K562 (cell line): ENCODE data around the gene DYNLT3. TPM values are rescaled to one million over a fixed set of nuclear protein-coding genes. Genes with fewer than 3 reads are reported as not detected.

ENCODE experiments used
- ATAC-seq: fragments of 200-7000 bp; cut with Tn5 transposase; 3 replicates; pipeline ENCODE4 v1.9.1; 2020; ENCODE audit warnings: moderate library complexity
- BruUV-seq: library from RNA; stranded (reverse); fragments of 400-500 nt; replicated peaks from 2 replicates; lab custom pipeline; 2021; lab: Mats Ljungman, UMichigan
- CTCF ChIA-PET: fragments of 300-600 bp; formaldehyde crosslinking; extraction: SDS; loops from one replicate; lab custom pipeline; 2021; ENCODE audit warnings: low intra/inter-chr PET ratio; lab: Yijun Ruan, JAX
- POLR2A ChIA-PET: fragments of 300-600, 350-650 bp; sonication (Branson Sonifier 250); formaldehyde crosslinking; extraction: SDS; loops from one replicate; lab custom pipeline; 2021; ENCODE audit warnings: antibody characterized with exemption, inconsistent platforms; lab: Yijun Ruan, JAX
- DNase-seq, 4 experiments: peaks; one replicate each; pipeline versions ENCODE4 v3.0.0 to v3.0.0-alpha.2; 2011 to 2018; ENCODE audit warnings: low spot score in 3 of 4, mixed read lengths in 3 of 4; ENCODE audit errors: extremely low read depth in 1 of 4
- FAIRE-seq: peaks from 2 replicates; lab custom pipeline; 2011; peaks lifted over from hg19 to GRCh38; lab: Jason Lieb, UNC
- H2AFZ ChIP-seq: 2 replicates; pipeline ENCODE4 v1.6.0; 2011; ENCODE audit warnings: low read depth, low read length, control low read depth, inconsistent platforms
- H3K27ac ChIP-seq: fragments of 200-600 bp; 3 replicates; pipeline ENCODE4 v1.8.0; 2011; ENCODE audit warnings: low read depth, mild to moderate bottlenecking, control low read depth, inconsistent platforms, low read length, moderate library complexity, mixed read lengths; ENCODE audit errors: extremely low read depth
- H3K27me3 ChIP-seq, 2 experiments: fragments of 300-600 bp in 1 of 2; 2 replicates in 1 of 2; 3 replicates in 1 of 2; pipeline versions ENCODE4 v1.6.0 to v1.8.0; 2011; ENCODE audit warnings: inconsistent platforms in 2 of 2, low read length in 2 of 2, mild to moderate bottlenecking in 1 of 2, mixed read lengths in 1 of 2, moderate library complexity in 1 of 2; ENCODE audit not compliant: control insufficient read depth in 2 of 2, insufficient read depth in 2 of 2
- H3K36me3 ChIP-seq: fragments of 300-600 bp; 3 replicates; pipeline ENCODE4 v1.8.0; 2011; ENCODE audit warnings: mild to moderate bottlenecking, low read length, inconsistent platforms; ENCODE audit not compliant: control insufficient read depth, insufficient read depth
- H3K4me1 ChIP-seq, 2 experiments: fragments of 200-600 bp in 1 of 2; replicated peaks in 1 of 2; 2 replicates in 1 of 2; 3 replicates in 1 of 2; pipeline versions ENCODE4 v1.5.1 to v1.8.0; 2011; ENCODE audit warnings: inconsistent platforms in 2 of 2, low read length in 2 of 2, mild to moderate bottlenecking in 1 of 2, mixed read lengths in 1 of 2, moderate library complexity in 1 of 2; ENCODE audit not compliant: control insufficient read depth in 2 of 2, insufficient read depth in 2 of 2
- H3K4me2 ChIP-seq: 2 replicates; pipeline ENCODE4 v1.6.1; 2011; ENCODE audit warnings: low read length, control low read depth, inconsistent platforms, mixed read lengths; ENCODE audit not compliant: insufficient read depth
- H3K4me3 ChIP-seq: fragments of 200-600 bp; sonication (generic), shearing (Covaris generic); 2 replicates; pipeline ENCODE4 v1.5.1; 2016; ENCODE audit warnings: control low read depth, inconsistent platforms
- H3K79me2 ChIP-seq: fragments of 200-600 bp; 3 replicates; pipeline ENCODE4 v1.8.0; 2011; ENCODE audit warnings: low read length, inconsistent platforms; ENCODE audit not compliant: control insufficient read depth, insufficient read depth
- H3K9ac ChIP-seq, 2 experiments: 2 replicates each; pipeline versions ENCODE4 v1.6.0 to v1.6.1; 2011; ENCODE audit warnings: low read depth in 2 of 2, low read length in 2 of 2, control low read depth in 1 of 2, inconsistent platforms in 1 of 2, mild to moderate bottlenecking in 1 of 2, mixed read lengths in 1 of 2; ENCODE audit not compliant: insufficient read depth in 1 of 2
- H3K9me1 ChIP-seq: one replicate; pipeline ENCODE4 v1.6.0; 2011; ENCODE audit warnings: inconsistent platforms, mild to moderate bottlenecking, low read length, moderate library complexity; ENCODE audit not compliant: control insufficient read depth, insufficient read depth
- H3K9me3 ChIP-seq: replicated peaks from 2 replicates; pipeline ENCODE4 v1.5.1; 2011; ENCODE audit warnings: low read depth, low read length, inconsistent platforms; ENCODE audit not compliant: control insufficient read depth, insufficient read depth
- H4K20me1 ChIP-seq: replicated peaks from 2 replicates; pipeline ENCODE4 v1.6.1; 2011; ENCODE audit warnings: low read length, inconsistent platforms, mixed read lengths; ENCODE audit not compliant: control insufficient read depth, insufficient read depth
- COPS2 ChIP-seq: fragments of 450-650 bp; conservative IDR thresholded peaks from 2 replicates; pipeline ENCODE4 v1.6.1; 2016; ENCODE audit warnings: mild to moderate bottlenecking, moderate library complexity
- NCOR1 ChIP-seq: fragments of 450-650 bp; IDR thresholded peaks from 2 replicates; pipeline ENCODE4 v1.6.1; 2016; ENCODE audit warnings: mild to moderate bottlenecking, moderate library complexity
- NFRKB ChIP-seq: fragments of 450-650 bp; IDR thresholded peaks from 2 replicates; pipeline ENCODE4 v1.6.1; 2016; ENCODE audit warnings: low read depth
- SMAD4 ChIP-seq: fragments of 250-450 bp; sonication (Bioruptor Pico); conservative IDR thresholded peaks from 2 replicates; pipeline ENCODE4 v1.8.0; 2021; ENCODE audit warnings: inconsistent platforms, mild to moderate bottlenecking, moderate library complexity
- SMC3 ChIP-seq: conservative IDR thresholded peaks from 2 replicates; pipeline ENCODE4 v1.6.1; 2011; ENCODE audit warnings: low read depth, low read length, improper control_type of control experiment; ENCODE audit not compliant: insufficient read depth
- ZFX ChIP-seq: sonication (generic); formaldehyde crosslinking; IDR thresholded peaks from 2 replicates; pipeline ENCODE4 v1.8.0; 2022; ENCODE audit warnings: mild to moderate bottlenecking, missing genetic modification reagents, moderate library complexity
- WGBS: fragments of 100-300 bp; shearing (Covaris generic); methylation state at CpG from one replicate; pipeline ENCODE4 v1.1.6; 2016; ENCODE audit warnings: low coverage, mixed read lengths; ENCODE audit not compliant: insufficient coverage; ENCODE audit errors: missing lambda C conversion rate; 5-methylcytosine and 5-hydroxymethylcytosine counted together
- in situ Hi-C: fragments of 300-500 bp; cut with MboI; formaldehyde crosslinking; loops from 4 replicates; pipeline ENCODE4 v1.15.0; 2018; ENCODE audit warnings: inconsistent platforms, mixed read lengths
- intact Hi-C: fragments of 100-400 bp; cut with micrococcal nuclease; formaldehyde crosslinking; loops from 2 replicates; pipeline ENCODE4 v1.14.2; 2022
- polyA plus RNA-seq, 8 experiments: library from polyadenylated mRNA; depleted of rRNA in 4 of 8; stranded (reverse) in 5 of 8; unstranded in 3 of 8; fragments of >200 nt; fragmentation: Nextera tagmentation in 2 of 8; fragmentation: Illumina TruSeq in 1 of 8; extraction: Ambion mirVana in 2 of 8; extraction: Trizol in 1 of 8; gene quantifications; 2 replicates each; pipeline versions ENCODE4 v1.2.1 to v1.2.3, GENCODE V29; 2011 to 2014; ENCODE audit warnings: inconsistent platforms in 1 of 8, missing spikeins in 1 of 8
- total RNA-seq, 7 experiments: library from RNA; depleted of rRNA in 6 of 7; stranded (reverse); fragments of >200 nt in 6 of 7; fragmentation: Illumina TruSeq in 2 of 7; extraction: Trizol in 2 of 7; gene quantifications; 2 replicates each; pipeline versions ENCODE4 v1.2.1 to v1.2.3, GENCODE V29; 2011 to 2021; ENCODE audit warnings: low replicate concordance in 1 of 7
- TF ChIP-seq, protein P1 (sequence below): sonication (generic); formaldehyde crosslinking; IDR thresholded peaks from 2 replicates; pipeline ENCODE4 v1.8.1; 2023; ENCODE audit warnings: mild to moderate bottlenecking, missing genetic modification reagents
- TF ChIP-seq, protein P2 (sequence below), 2 experiments: fragments of 250-450 bp in 1 of 2; fragments of 450-650 bp in 1 of 2; sonication (Bioruptor Pico) in 1 of 2; IDR thresholded peaks; 2 replicates each; pipeline versions ENCODE4 v1.6.1 to v1.8.0; 2016 to 2021; ENCODE audit warnings: mild to moderate bottlenecking in 2 of 2, moderate library complexity in 2 of 2, missing compliant biosample characterization in 1 of 2, missing genetic modification characterization in 1 of 2
- TF ChIP-seq, protein P3 (sequence below): IDR thresholded peaks from 2 replicates; pipeline ENCODE4 v1.6.1; 2016; ENCODE audit warnings: missing genetic modification characterization, missing compliant biosample characterization
- TF ChIP-seq, protein P4 (sequence below), 2 experiments: fragments of 450-650 bp in 1 of 2; sonication (generic) in 1 of 2; formaldehyde crosslinking in 1 of 2; IDR thresholded peaks; 2 replicates each; pipeline versions ENCODE4 v1.7.1 to v1.9.0; 2016 to 2022; ENCODE audit warnings: inconsistent platforms in 1 of 2, mild to moderate bottlenecking in 1 of 2, missing genetic modification reagents in 1 of 2

DYNLT3 gene
- total and polyA plus RNA-seq, 9 of the 15 experiments (the other 6 are each of a cell fraction or from before 2014, with no cell fraction given) = 4.5 to 17.5 (median 8.3) TPM

DNA sequence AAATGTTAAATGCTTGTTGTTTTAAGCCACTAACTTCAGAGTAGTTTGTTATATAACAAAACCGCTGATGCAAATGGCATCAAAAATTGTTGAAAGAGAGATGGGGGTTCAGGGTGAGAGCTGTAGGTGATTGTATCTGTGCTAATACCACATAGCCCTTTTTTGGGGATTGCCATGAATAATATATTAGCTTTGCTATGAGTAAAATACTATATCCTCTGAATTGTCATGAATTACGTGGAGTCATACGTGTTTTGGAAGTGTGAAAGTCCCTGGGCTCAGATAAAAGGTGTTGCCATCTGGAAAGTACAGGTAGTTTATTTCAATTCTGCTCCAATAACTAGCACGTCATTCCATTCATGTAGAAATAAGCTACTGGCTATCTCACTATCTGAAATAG, 30.6 kb downstream of the DYNLT3 start:
- in situ Hi-C loops = no loop called here
- Histone ChIP-seq H3K79me2 (no peaks in the 10 kb centered on the region), H3K9ac (no peak overlapping the region), H3K4me2 (no peak overlapping the region), H3K27ac (no peak overlapping the region), H3K36me3 (no peaks in the 10 kb centered on the region), H3K27me3 (no peaks in the 10 kb centered on the region), H3K9me3 (no peaks in the 10 kb centered on the region), H2AFZ (no peak overlapping the region), H4K20me1 (no peaks in the 10 kb centered on the region), H3K9me1 (no peaks in the 10 kb centered on the region), H3K4me3 (no peak overlapping the region), H3K4me1 (no peaks in the 10 kb centered on the region; a peak in 2 of 5 replicates)
- no peak for ATAC-seq
- FAIRE-seq = no peak
- CTCF ChIA-PET = no interaction called here
- POLR2A ChIA-PET = no interaction called here
- intact Hi-C loops = no loop called here
- BruUV-seq = no TSS peak
- 16% methylated on average over 4 of the region's 4 CpGs for WGBS
- no peak for DNase-seq
- TF ChIP-seq SMC3 (no peak), SMAD4 (CRISPR knock-in tag) (no peak), COPS2 (no peak), ZFX (no peak), NCOR1 (no peak), NFRKB (no peak)
- TF ChIP-seq, protein P1, sequence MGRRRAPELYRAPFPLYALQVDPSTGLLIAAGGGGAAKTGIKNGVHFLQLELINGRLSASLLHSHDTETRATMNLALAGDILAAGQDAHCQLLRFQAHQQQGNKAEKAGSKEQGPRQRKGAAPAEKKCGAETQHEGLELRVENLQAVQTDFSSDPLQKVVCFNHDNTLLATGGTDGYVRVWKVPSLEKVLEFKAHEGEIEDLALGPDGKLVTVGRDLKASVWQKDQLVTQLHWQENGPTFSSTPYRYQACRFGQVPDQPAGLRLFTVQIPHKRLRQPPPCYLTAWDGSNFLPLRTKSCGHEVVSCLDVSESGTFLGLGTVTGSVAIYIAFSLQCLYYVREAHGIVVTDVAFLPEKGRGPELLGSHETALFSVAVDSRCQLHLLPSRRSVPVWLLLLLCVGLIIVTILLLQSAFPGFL (CRISPR knock-in tag) = no peak
- TF ChIP-seq, protein P2, sequence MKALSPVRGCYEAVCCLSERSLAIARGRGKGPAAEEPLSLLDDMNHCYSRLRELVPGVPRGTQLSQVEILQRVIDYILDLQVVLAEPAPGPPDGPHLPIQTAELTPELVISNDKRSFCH (CRISPR knock-in tag; IDR thresholded peaks at IDR 0.05) = no peak
- TF ChIP-seq, protein P2 (tag; IDR thresholded peaks at IDR 0.05) = no peak
- TF ChIP-seq, protein P3, sequence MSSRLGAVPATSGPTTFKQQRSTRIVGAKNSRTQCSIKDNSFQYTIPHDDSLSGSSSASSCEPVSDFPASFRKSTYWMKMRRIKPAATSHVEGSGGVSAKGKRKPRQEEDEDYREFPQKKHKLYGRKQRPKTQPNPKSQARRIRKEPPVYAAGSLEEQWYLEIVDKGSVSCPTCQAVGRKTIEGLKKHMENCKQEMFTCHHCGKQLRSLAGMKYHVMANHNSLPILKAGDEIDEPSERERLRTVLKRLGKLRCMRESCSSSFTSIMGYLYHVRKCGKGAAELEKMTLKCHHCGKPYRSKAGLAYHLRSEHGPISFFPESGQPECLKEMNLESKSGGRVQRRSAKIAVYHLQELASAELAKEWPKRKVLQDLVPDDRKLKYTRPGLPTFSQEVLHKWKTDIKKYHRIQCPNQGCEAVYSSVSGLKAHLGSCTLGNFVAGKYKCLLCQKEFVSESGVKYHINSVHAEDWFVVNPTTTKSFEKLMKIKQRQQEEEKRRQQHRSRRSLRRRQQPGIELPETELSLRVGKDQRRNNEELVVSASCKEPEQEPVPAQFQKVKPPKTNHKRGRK = no peak
- TF ChIP-seq, protein P4, sequence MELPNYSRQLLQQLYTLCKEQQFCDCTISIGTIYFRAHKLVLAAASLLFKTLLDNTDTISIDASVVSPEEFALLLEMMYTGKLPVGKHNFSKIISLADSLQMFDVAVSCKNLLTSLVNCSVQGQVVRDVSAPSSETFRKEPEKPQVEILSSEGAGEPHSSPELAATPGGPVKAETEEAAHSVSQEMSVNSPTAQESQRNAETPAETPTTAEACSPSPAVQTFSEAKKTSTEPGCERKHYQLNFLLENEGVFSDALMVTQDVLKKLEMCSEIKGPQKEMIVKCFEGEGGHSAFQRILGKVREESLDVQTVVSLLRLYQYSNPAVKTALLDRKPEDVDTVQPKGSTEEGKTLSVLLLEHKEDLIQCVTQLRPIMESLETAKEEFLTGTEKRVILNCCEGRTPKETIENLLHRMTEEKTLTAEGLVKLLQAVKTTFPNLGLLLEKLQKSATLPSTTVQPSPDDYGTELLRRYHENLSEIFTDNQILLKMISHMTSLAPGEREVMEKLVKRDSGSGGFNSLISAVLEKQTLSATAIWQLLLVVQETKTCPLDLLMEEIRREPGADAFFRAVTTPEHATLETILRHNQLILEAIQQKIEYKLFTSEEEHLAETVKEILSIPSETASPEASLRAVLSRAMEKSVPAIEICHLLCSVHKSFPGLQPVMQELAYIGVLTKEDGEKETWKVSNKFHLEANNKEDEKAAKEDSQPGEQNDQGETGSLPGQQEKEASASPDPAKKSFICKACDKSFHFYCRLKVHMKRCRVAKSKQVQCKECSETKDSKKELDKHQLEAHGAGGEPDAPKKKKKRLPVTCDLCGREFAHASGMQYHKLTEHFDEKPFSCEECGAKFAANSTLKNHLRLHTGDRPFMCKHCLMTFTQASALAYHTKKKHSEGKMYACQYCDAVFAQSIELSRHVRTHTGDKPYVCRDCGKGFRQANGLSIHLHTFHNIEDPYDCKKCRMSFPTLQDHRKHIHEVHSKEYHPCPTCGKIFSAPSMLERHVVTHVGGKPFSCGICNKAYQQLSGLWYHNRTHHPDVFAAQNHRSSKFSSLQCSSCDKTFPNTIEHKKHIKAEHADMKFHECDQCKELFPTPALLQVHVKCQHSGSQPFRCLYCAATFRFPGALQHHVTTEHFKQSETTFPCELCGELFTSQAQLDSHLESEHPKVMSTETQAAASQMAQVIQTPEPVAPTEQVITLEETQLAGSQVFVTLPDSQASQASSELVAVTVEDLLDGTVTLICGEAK (IDR thresholded peaks at IDR 0.05) = no peak
- TF ChIP-seq, protein P4 (CRISPR knock-in tag; IDR thresholded peaks at IDR 0.05) = no peak
